K562 (cell line): ENCODE measurements around the gene ICAM1. TPM values are rescaled to one million over a fixed set of nuclear protein-coding genes. Genes with fewer than 3 reads are reported as not detected.

ENCODE experiments used
- ARID4B ChIP-seq: sonication (generic); formaldehyde crosslinking; IDR thresholded peaks from 2 replicates; pipeline ENCODE4 v1.8.0; 2022; ENCODE audit warnings: mild to moderate bottlenecking, missing genetic modification reagents
- CBX8 ChIP-seq: fragments of 200-600 bp; sonication (generic); IDR thresholded peaks from 2 replicates; pipeline ENCODE4 v1.6.1; 2012; ENCODE audit warnings: borderline replicate concordance, mixed run types, low read depth, mild to moderate bottlenecking, moderate library complexity, mixed read lengths, low read length, control low read depth, inconsistent platforms; ENCODE audit not compliant: poor library complexity, severe bottlenecking; ENCODE audit errors: extremely low read depth
- GABPB2 ChIP-seq: fragments of 250-450 bp; sonication (Bioruptor Pico); conservative IDR thresholded peaks from 2 replicates; pipeline ENCODE4 v1.5.1; 2021; ENCODE audit warnings: mild to moderate bottlenecking
- HDAC8 ChIP-seq: fragments of 450-650 bp; IDR thresholded peaks from 2 replicates; pipeline ENCODE4 v1.6.1; 2016; ENCODE audit warnings: mild to moderate bottlenecking, missing genetic modification characterization, moderate library complexity, missing compliant biosample characterization
- KDM1A ChIP-seq, 2 experiments: fragments of 450-650 bp; IDR thresholded peaks; 2 replicates each; pipeline ENCODE4 v1.6.1; 2016; ENCODE audit warnings: mild to moderate bottlenecking in 2 of 2
- KHSRP ChIP-seq: fragments of 450-650 bp; IDR thresholded peaks from 2 replicates; pipeline ENCODE4 v1.6.1; 2017
- NR2C2 ChIP-seq, 2 experiments: fragments of 200-800 bp in 1 of 2; sonication (Bioruptor generic) in 1 of 2; sonication (generic) in 1 of 2; formaldehyde crosslinking in 1 of 2; IDR thresholded peaks; 2 replicates each; pipeline versions ENCODE4 v1.6.1 to v1.8.0; 2016 to 2022; ENCODE audit warnings: mild to moderate bottlenecking in 1 of 2, missing compliant biosample characterization in 1 of 2, missing genetic modification characterization in 1 of 2, missing genetic modification reagents in 1 of 2
- PTRF ChIP-seq: fragments of 450-650 bp; IDR thresholded peaks from 2 replicates; pipeline ENCODE4 v1.6.1; 2016; ENCODE audit warnings: mild to moderate bottlenecking, missing genetic modification characterization, missing compliant biosample characterization
- RFX5 ChIP-seq: IDR thresholded peaks from 2 replicates; pipeline ENCODE4 v1.6.1; 2011; ENCODE audit warnings: low read depth, mild to moderate bottlenecking, improper control_type of control experiment, low read length
- SMC3 ChIP-seq: conservative IDR thresholded peaks from 2 replicates; pipeline ENCODE4 v1.6.1; 2011; ENCODE audit warnings: low read depth, low read length, improper control_type of control experiment; ENCODE audit not compliant: insufficient read depth
- SRSF7 ChIP-seq: fragments of 200-400 bp; formaldehyde crosslinking; optimal IDR thresholded peaks from 2 replicates; pipeline ENCODE3; 2017; ENCODE audit warnings: mild to moderate bottlenecking, low read depth, low read length
- ZBTB11 ChIP-seq, 3 experiments: fragments of 200-800 bp in 1 of 3; fragments of 250-450 bp in 1 of 3; fragments of 450-650 bp in 1 of 3; sonication (Bioruptor Pico) in 1 of 3; sonication (Bioruptor generic) in 1 of 3; formaldehyde crosslinking in 1 of 3; IDR thresholded peaks; 2 replicates each; pipeline versions ENCODE4 v1.6.1 to v1.8.0; 2016 to 2022; ENCODE audit warnings: mild to moderate bottlenecking in 2 of 3, missing genetic modification characterization in 2 of 3, missing compliant biosample characterization in 1 of 3, moderate library complexity in 1 of 3
- ZNF174 ChIP-seq: fragments of 250-450 bp; sonication (Bioruptor Pico); IDR thresholded peaks from 2 replicates; pipeline ENCODE4 v1.4.0; 2020; ENCODE audit warnings: mild to moderate bottlenecking
- ZNF707 ChIP-seq: fragments of 250-450 bp; sonication (Bioruptor Pico); conservative IDR thresholded peaks from 2 replicates; pipeline ENCODE4 v1.8.0; 2022; ENCODE audit warnings: inconsistent platforms, mild to moderate bottlenecking, moderate library complexity
- ZNF75A ChIP-seq: fragments of 450-650 bp; formaldehyde crosslinking; IDR thresholded peaks from 2 replicates; pipeline ENCODE4 v1.4.0; 2020; ENCODE audit warnings: mild to moderate bottlenecking
- ZNF764 ChIP-seq: fragments of 250-450 bp; sonication (Bioruptor Pico); IDR thresholded peaks from 2 replicates; pipeline ENCODE4 v1.4.0; 2020; ENCODE audit warnings: low read depth, mild to moderate bottlenecking, moderate library complexity
- polyA plus RNA-seq, 8 experiments: library from polyadenylated mRNA; depleted of rRNA in 4 of 8; stranded (reverse) in 5 of 8; unstranded in 3 of 8; fragments of >200 nt; fragmentation: Nextera tagmentation in 2 of 8; fragmentation: Illumina TruSeq in 1 of 8; extraction: Ambion mirVana in 2 of 8; extraction: Trizol in 1 of 8; gene quantifications; 2 replicates each; pipeline versions ENCODE4 v1.2.1 to v1.2.3, GENCODE V29; 2011 to 2014; ENCODE audit warnings: inconsistent platforms in 1 of 8, missing spikeins in 1 of 8
- total RNA-seq, 7 experiments: library from RNA; depleted of rRNA in 6 of 7; stranded (reverse); fragments of >200 nt in 6 of 7; fragmentation: Illumina TruSeq in 2 of 7; extraction: Trizol in 2 of 7; gene quantifications; 2 replicates each; pipeline versions ENCODE4 v1.2.1 to v1.2.3, GENCODE V29; 2011 to 2021; ENCODE audit warnings: low replicate concordance in 1 of 7

ICAM1 gene
- total and polyA plus RNA-seq, 9 of the 15 experiments (the other 6 are each of a cell fraction or from before 2014, with no cell fraction given): 2.3 to 24.4 (median 13.4) TPM

GRCh38 chr19:10230861-10231611 is 39.9 kb upstream of the ICAM1 start, which contains the start of gene S1PR2 (continued):
- peak; percentile 48; the same call in 1 of the 2 replicates for TF ChIP-seq ARID4B (CRISPR knock-in tag)
- TF ChIP-seq CBX8: no peak
- TF ChIP-seq RFX5: no peak
- TF ChIP-seq PTRF (tag): no peak
- TF ChIP-seq SRSF7: no peak
- no peak for TF ChIP-seq NR2C2 (CRISPR knock-in tag; IDR thresholded peaks at IDR 0.05)
- no peak for TF ChIP-seq NR2C2 (tag; IDR thresholded peaks at IDR 0.05)
- TF ChIP-seq ZNF75A (CRISPR knock-in tag): no peak
- TF ChIP-seq ZNF174 (CRISPR knock-in tag): no peak
- TF ChIP-seq KDM1A (IDR thresholded peaks at IDR 0.05): no peak
- no peak for TF ChIP-seq GABPB2
- TF ChIP-seq SMC3: no peak
- TF ChIP-seq KHSRP: peak; percentile 66; the same call in 1 of the 2 replicates
- TF ChIP-seq ZBTB11 (CRISPR knock-in tag; IDR thresholded peaks at IDR 0.05): no peak
- no peak for TF ChIP-seq ZNF764 (CRISPR knock-in tag)
- TF ChIP-seq HDAC8 (tag): no peak
- TF ChIP-seq ZNF707 (CRISPR knock-in tag): no peak
